Right lobe of liver (tissue), 6 donors: ENCODE data around the gene RAB11FIP4. TPM values are rescaled to one million over a fixed set of nuclear protein-coding genes. Genes with fewer than 3 reads are reported as not detected.

Experiments used
- ATAC-seq, 4 donors: fragments of 200-7000 bp; cut with Tn5 transposase; one replicate each; pipeline ENCODE4 v1.9.1; 2020; ENCODE audit warnings: mild to moderate bottlenecking in 4 of 4, moderate library complexity in 4 of 4
- DNase-seq, 3 donors: peaks; one replicate each; pipeline ENCODE4 v3.0.0-alpha.2; 2020
- H3K27ac ChIP-seq, 3 donors: fragments of 200-600 bp; one replicate each; pipeline ENCODE4 v1.8.0; 2022
- H3K27me3 ChIP-seq, 2 donors: fragments of 200-600 bp; one replicate each; pipeline ENCODE4 v1.8.0; 2022
- H3K36me3 ChIP-seq, 4 donors: fragments of 200-600 bp; sonication (generic) in 1 of 4; one replicate each; pipeline versions ENCODE4 v1.5.1 to v1.8.0; 2017 to 2022; ENCODE audit warnings: control low read depth in 1 of 4
- H3K4me1 ChIP-seq, 4 donors: fragments of 200-600 bp; sonication (generic) in 1 of 4; one replicate each; pipeline versions ENCODE4 v1.5.1 to v1.8.0; 2017 to 2022; ENCODE audit warnings: control low read depth in 1 of 4
- H3K4me3 ChIP-seq, 3 donors: fragments of 200-600 bp; one replicate each; pipeline ENCODE4 v1.8.0; 2022
- H3K9me3 ChIP-seq, 4 donors: fragments of 200-600 bp; sonication (generic) in 1 of 4; one replicate each; pipeline versions ENCODE4 v1.5.1 to v1.8.0; 2017 to 2022; ENCODE audit warnings: control low read depth in 1 of 4
- POLR2A ChIP-seq: fragments of 450-650 bp; IDR thresholded peaks from one replicate; pipeline ENCODE4 v1.6.1; 2017; ENCODE audit warnings: antibody characterized with exemption, mild to moderate bottlenecking
- WGBS: methylation state at CpG from one replicate; pipeline ENCODE4 v1.1.6; 2018; ENCODE audit warnings: low coverage, low lambda C conversion rate; ENCODE audit not compliant: insufficient coverage; ENCODE audit errors: missing lambda C conversion rate; 5-methylcytosine and 5-hydroxymethylcytosine counted together
- intact Hi-C, 2 donors: fragments of 100-400 bp; cut with DNase I; formaldehyde crosslinking; loops; one replicate each; pipeline versions ENCODE4 v1.11.2 to v1.14.1; 2022
- total RNA-seq, 6 experiments: library from RNA; depleted of rRNA in 2 of 6; stranded (reverse); fragments of >200 nt in 2 of 6; fragmentation: NEBNext Ultra II Directional in 3 of 6; extraction: Animal tissue kit (Norgen Biotek cat#: 25700) in 3 of 6; gene quantifications; one replicate each; pipeline versions ENCODE4 v1.1.0 to v1.2.4, GENCODE V29; 2016 to 2023
- TF ChIP-seq, protein P1 (sequence below), 4 donors: fragments of 200-600 bp in 3 of 4; fragments of 450-650 bp in 1 of 4; IDR thresholded peaks; one replicate each; pipeline versions ENCODE4 v1.5.1 to v1.8.0; 2016 to 2022; ENCODE audit warnings: antibody characterized with exemption in 4 of 4, mild to moderate bottlenecking in 2 of 4
- donor health status: DM: no; HTN: yes; CAD: no.
- donor health status: DM: no; HTN: no; CAD: no.
- donor health status: DM: no; HTN: no; CAD: no.
- donor health status: DM: no; HTN: yes; CAD: no.
- donor health status: DM: no; HTN: yes; CAD: no.

RAB11FIP4 gene
- total RNA-seq, 6 experiments from 2014 or later = 3.5 to 6.6 (median 4.6) TPM

DNA sequence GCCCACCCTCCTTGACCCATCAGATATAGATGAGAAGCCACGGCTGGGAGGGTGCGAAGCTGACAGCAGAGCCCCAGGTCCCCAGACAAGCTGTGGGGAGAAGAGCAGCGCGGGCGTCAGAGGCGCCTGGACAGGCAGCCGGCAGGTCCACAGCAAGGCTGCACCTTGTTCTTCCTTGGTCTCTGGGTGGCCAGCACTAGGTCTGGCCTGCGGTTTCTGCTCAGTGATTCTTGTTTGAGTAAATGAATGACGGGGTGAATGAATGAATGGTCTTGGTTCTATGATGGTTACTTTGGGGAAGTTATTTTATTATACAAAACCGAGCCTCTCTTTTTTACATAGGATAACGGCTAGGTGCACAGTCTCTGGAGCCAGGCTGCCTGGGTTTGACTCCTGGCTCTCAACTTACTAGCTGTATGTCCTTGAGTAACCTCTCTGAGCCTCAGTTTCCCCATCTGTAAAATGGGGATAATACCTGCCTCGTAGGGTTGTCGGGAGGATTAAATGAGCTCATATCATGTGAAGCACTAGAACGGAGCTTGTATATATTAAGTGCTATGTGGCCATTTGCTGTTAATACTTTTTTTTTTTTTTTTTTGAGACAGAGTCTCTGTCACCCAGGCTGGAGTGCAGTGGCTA lies 86.1 kb downstream of the RAB11FIP4 start:
- Histone ChIP-seq H3K9me3 (no peaks in the 10 kb centered on the region), H3K27me3 (no peaks in the 10 kb centered on the region), H3K4me3 (no peak overlapping the region), H3K36me3 (no peaks in the 10 kb centered on the region), H3K27ac (no peak overlapping the region), H3K4me1 (peaks cover 0 to 16% (median 3%) of the 10 kb centered on the region in 4 donors)
- no peak for DNase-seq
- no peak for TF ChIP-seq POLR2A
- TF ChIP-seq, protein P1, sequence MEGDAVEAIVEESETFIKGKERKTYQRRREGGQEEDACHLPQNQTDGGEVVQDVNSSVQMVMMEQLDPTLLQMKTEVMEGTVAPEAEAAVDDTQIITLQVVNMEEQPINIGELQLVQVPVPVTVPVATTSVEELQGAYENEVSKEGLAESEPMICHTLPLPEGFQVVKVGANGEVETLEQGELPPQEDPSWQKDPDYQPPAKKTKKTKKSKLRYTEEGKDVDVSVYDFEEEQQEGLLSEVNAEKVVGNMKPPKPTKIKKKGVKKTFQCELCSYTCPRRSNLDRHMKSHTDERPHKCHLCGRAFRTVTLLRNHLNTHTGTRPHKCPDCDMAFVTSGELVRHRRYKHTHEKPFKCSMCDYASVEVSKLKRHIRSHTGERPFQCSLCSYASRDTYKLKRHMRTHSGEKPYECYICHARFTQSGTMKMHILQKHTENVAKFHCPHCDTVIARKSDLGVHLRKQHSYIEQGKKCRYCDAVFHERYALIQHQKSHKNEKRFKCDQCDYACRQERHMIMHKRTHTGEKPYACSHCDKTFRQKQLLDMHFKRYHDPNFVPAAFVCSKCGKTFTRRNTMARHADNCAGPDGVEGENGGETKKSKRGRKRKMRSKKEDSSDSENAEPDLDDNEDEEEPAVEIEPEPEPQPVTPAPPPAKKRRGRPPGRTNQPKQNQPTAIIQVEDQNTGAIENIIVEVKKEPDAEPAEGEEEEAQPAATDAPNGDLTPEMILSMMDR (IDR thresholded peaks at IDR 0.05) = no peak
- intact Hi-C loops = no loop called here
- ATAC-seq = no peak
- 94% methylated on average over 5 of the region's 14 CpGs for WGBS

DNA sequence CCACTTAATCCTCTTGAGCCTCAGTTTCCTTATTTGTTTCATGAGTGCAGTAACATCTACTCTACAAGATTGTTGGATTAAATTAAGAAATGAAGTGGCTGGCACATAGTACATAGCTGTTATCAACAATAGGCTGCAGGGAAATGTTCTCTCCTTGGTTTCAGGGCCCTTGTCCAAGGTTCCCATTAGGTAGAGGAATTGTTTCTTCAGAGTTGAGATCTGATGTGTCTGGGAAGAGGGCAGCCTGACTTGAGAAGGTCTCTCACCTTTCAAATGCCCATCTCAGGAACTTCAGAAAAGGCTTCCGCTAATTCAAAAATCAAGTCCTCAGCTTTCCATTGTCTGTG lies 87.6 kb downstream of the RAB11FIP4 start:
- Histone ChIP-seq H3K27me3 (no peaks in the 10 kb centered on the region), H3K27ac (no peak overlapping the region), H3K4me1 (peaks cover 0 to 16% (median 7%) of the 10 kb centered on the region in 4 donors), H3K4me3 (no peak overlapping the region), H3K9me3 (no peaks in the 10 kb centered on the region), H3K36me3 (no peaks in the 10 kb centered on the region)
- ATAC-seq (no peak), DNase-seq (no peak)
- no peak for TF ChIP-seq POLR2A
- TF ChIP-seq, protein P1 (IDR thresholded peaks at IDR 0.05) = no peak
- intact Hi-C loops = no loop called here
- 100% methylated on average over 1 of the region's 1 CpG for whole genome bisulfite sequencing

DNA sequence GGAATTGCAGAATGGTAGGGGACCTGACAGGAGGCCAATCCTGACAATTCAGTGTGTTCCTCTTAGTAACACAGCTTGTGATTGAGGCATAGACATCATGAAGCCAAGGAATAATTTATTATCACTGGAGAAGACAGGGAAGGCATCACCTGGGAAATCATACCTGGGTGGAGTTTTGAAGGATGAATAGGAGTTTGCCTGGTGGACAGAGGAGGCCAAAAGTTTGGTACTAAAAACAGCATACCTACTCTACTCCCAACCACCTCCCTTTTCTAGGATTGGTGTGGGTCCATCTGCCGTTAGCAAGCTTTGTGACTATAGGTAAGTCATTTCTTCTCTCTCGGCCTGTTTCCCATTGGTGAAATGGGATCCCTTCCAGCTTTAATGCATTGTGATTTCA lies 88.0 kb downstream of the RAB11FIP4 start:
- WGBS = 79% methylated on average over 2 of the region's 2 CpGs
- intact Hi-C loops = no loop called here
- Histone ChIP-seq H3K4me3 (no peak overlapping the region), H3K36me3 (no peaks in the 10 kb centered on the region), H3K27me3 (no peaks in the 10 kb centered on the region), H3K27ac (no peak overlapping the region), H3K9me3 (no peaks in the 10 kb centered on the region), H3K4me1 (peaks cover 0 to 16% (median 7%) of the 10 kb centered on the region in 4 donors)
- no peak for DNase-seq
- no peak for ATAC-seq
- TF ChIP-seq, protein P1 (IDR thresholded peaks at IDR 0.05) = no peak
- TF ChIP-seq POLR2A = no peak

DNA sequence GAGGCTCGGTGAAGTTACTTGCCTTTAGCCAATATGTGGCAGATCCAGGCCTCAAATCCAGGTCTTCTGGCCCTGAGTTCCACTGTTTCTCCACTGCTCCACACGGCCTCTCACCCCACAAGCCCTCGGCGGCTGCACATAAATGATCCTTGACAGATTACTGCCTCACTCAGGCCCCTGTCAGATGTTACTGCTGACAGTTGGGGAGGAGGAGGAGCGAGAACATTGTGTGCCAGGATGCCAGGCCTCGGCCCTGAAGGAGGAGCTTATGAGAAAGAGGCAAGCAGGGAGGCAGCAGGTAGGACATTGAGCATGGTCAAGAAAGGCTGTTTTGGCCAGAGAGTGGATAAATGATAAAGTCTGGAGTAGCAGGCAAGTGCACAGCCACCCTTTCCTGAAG lies 88.6 kb downstream of the RAB11FIP4 start:
- H3K4me1 ChIP-seq = peaks cover 0 to 12% (median 4%) of the 10 kb centered on the region in 4 donors
- no peak overlapping the region for H3K27ac ChIP-seq
- 81% methylated on average over 5 of the region's 6 CpGs for WGBS
- intact Hi-C loops = no loop called here
- no peaks in the 10 kb centered on the region for H3K27me3 ChIP-seq
- no peak for DNase-seq
- H3K4me3 ChIP-seq = no peak overlapping the region
- TF ChIP-seq POLR2A = no peak
- TF ChIP-seq, protein P1 (IDR thresholded peaks at IDR 0.05) = no peak
- no peak for ATAC-seq
- H3K9me3 ChIP-seq = no peaks in the 10 kb centered on the region
- H3K36me3 ChIP-seq = no peaks in the 10 kb centered on the region
